NCI-H1436 (cell line): ENCODE data around the gene ARHGAP21.
"Not testable (repeated sequence)": the region's sequence is repeated elsewhere in the genome, so short reads cannot be mapped to it uniquely, and the experiment has no call there.

Experiments used
- DNase-seq: peaks from one replicate; lab custom pipeline; 2025; lab: John Stamatoyannopoulos, UW

ARHGAP21 gene

GRCh38 chr10:24683554-24683953 lies 40.1 kb downstream of the ARHGAP21 start:
- DNase-seq: no peak

- DNase-seq: no peak
Observed at GRCh38 chr10:24681572-24682088, 42.1 kb downstream of the ARHGAP21 start.

GRCh38 chr10:24680647-24681524 lies 42.8 kb downstream of the ARHGAP21 start:
- no peak for DNase-seq

- DNase-seq: no peak
Observed at GRCh38 chr10:24678757-24679156, 44.9 kb downstream of the ARHGAP21 start.

- no peak for DNase-seq
Observed at GRCh38 chr10:24674892-24675632, 48.6 kb downstream of the ARHGAP21 start.

- DNase-seq: no peak
Observed at GRCh38 chr10:24670964-24671670, 52.6 kb downstream of the ARHGAP21 start.

- DNase-seq: no peak
Observed at GRCh38 chr10:24669285-24669852, 54.3 kb downstream of the ARHGAP21 start.

- no peak for DNase-seq
Observed at GRCh38 chr10:24668247-24668646, 55.4 kb downstream of the ARHGAP21 start.

GRCh38 chr10:24664991-24665390 lies 58.7 kb downstream of the ARHGAP21 start:
- no peak for DNase-seq

GRCh38 chr10:24661376-24661775 lies 62.3 kb downstream of the ARHGAP21 start:
- no peak for DNase-seq

- not testable (repeated sequence) for DNase-seq
Observed at GRCh38 chr10:24658319-24658718, 65.4 kb downstream of the ARHGAP21 start.

- not testable (repeated sequence) for DNase-seq
Observed at GRCh38 chr10:24656326-24656725, 67.4 kb downstream of the ARHGAP21 start.

GRCh38 chr10:24652381-24652957 lies 71.2 kb downstream of the ARHGAP21 start:
- no peak for DNase-seq

GRCh38 chr10:24651923-24652322 lies 71.8 kb downstream of the ARHGAP21 start:
- no peak for DNase-seq

GRCh38 chr10:24650669-24651391 lies 72.9 kb downstream of the ARHGAP21 start:
- no peak for DNase-seq

- no peak for DNase-seq
Observed at GRCh38 chr10:24645784-24646183, 77.9 kb downstream of the ARHGAP21 start.

GRCh38 chr10:24645022-24645421 lies 78.7 kb downstream of the ARHGAP21 start:
- DNase-seq: no peak

GRCh38 chr10:24643679-24644209 lies 79.9 kb downstream of the ARHGAP21 start:
- no peak for DNase-seq

- peak; percentile 53 for DNase-seq
Observed at GRCh38 chr10:24642921-24643678, 80.6 kb downstream of the ARHGAP21 start.

GRCh38 chr10:24639124-24639523 lies 84.6 kb downstream of the ARHGAP21 start:
- no peak for DNase-seq
